Glutamatergic neuron (in vitro differentiated cells): ENCODE measurements around the gene RGCC. TPM values are rescaled to one million over a fixed set of nuclear protein-coding genes. Genes with fewer than 3 reads are reported as not detected.

Experiments used
- DNase-seq: peaks from one replicate; pipeline ENCODE4 v3.0.0; 2022
- H3K27ac Mint-ChIP-seq: one replicate; pipeline ENCODE4 v1.8.0; 2020; ENCODE audit warnings: mild to moderate bottlenecking, mixed read lengths, inconsistent platforms; ENCODE audit not compliant: unreplicated experiment
- H3K27me3 Mint-ChIP-seq: one replicate; pipeline ENCODE4 v1.8.0; 2020; ENCODE audit warnings: mild to moderate bottlenecking, moderate library complexity, mixed read lengths, inconsistent platforms; ENCODE audit not compliant: unreplicated experiment
- H3K36me3 Mint-ChIP-seq: one replicate; pipeline ENCODE4 v1.8.0; 2020; ENCODE audit warnings: mild to moderate bottlenecking, mixed read lengths, inconsistent platforms; ENCODE audit not compliant: unreplicated experiment
- H3K4me1 Mint-ChIP-seq: one replicate; pipeline ENCODE4 v1.8.0; 2020; ENCODE audit warnings: mild to moderate bottlenecking, low read depth, mixed read lengths, inconsistent platforms; ENCODE audit not compliant: unreplicated experiment
- H3K4me3 Mint-ChIP-seq: one replicate; pipeline ENCODE4 v1.8.0; 2020; ENCODE audit warnings: mild to moderate bottlenecking, mixed read lengths, inconsistent platforms; ENCODE audit not compliant: unreplicated experiment
- H3K9me3 Mint-ChIP-seq: one replicate; pipeline ENCODE4 v1.8.0; 2020; ENCODE audit warnings: mild to moderate bottlenecking, moderate library complexity, mixed read lengths, inconsistent platforms; ENCODE audit not compliant: unreplicated experiment
- long read RNA-seq: library from polyadenylated mRNA; unstranded; transcript quantifications from one replicate; pipeline ENCODE4 v2.0.0, GENCODE V29; 2020; ENCODE audit not compliant: unreplicated experiment
- total RNA-seq: library from RNA; stranded (reverse); fragmentation: NEBNext Ultra II Directional; extraction: Animal tissue kit (Norgen Biotek cat#: 25700); gene quantifications from one replicate; pipeline ENCODE4 v1.2.1, GENCODE V29; 2021; ENCODE audit not compliant: unreplicated experiment
- TF ChIP-seq, protein P1 (sequence below): fragments of 200-600 bp; sonication (generic); IDR thresholded peaks from one replicate; pipeline ENCODE4 v1.5.0; 2021; ENCODE audit not compliant: partially characterized antibody, unreplicated experiment

Gene RGCC, protein sequence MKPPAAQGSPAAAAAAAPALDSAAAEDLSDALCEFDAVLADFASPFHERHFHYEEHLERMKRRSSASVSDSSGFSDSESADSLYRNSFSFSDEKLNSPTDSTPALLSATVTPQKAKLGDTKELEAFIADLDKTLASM
- not detected for total RNA-seq
- long read RNA-seq = 0 reads

DNA sequence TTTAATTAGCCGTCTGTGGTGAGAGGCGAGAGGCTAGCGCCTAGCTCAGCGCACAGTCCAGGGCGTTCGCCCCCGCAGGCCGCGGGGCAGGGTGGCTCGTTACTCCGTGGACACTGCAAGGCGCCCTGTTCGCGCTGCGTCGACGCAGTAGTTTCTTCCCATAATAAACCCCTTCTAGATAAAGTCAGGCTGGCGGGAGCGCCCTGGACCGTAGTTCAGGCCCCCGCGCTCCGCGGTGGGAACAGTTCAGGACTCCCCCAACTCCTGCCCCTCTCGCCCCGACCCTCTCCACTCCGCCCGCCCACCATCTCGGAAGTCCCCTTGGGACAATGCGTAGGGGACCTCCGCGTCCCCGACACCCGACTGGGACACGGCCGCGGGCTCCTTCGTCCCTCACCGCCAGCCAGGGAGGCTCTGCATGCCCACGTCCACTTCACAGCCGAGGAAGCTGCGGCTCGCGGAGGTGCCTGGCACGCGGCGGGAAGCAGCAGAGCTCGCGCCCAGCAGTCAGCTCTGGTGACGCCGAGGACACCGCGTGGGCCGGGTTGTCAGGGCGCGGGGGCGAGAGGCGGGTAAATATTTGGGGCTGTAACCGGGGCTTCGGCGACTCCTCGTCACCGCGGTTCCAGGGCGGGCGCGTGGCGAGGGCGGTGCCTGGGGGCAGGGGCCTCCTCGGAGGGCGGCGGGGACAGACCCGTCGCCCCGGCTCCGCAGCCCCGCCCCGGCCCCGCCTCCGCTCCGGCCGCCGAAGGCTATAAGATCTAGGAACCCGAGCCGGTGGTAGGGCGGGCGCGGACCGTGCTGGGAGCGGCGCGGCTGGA, at the start of gene RGCC:
Gene RGCC, plus strand, starts transcription at position 783 of the 821 bp plus-strand sequence. CDS start 158 bp downstream, outside the sequence.
- Mint-ChIP-seq H3K36me3 (no peaks in the 10 kb centered on the region), H3K4me3 (peak within 1 kb of the TSS; percentile 64), H3K4me1 (no peaks in the 10 kb centered on the region), H3K27me3 (peaks cover 21% of the 10 kb centered on the region), H3K9me3 (no peaks in the 10 kb centered on the region), H3K27ac (no peak within 1 kb of the TSS)
- TF ChIP-seq, protein P1, sequence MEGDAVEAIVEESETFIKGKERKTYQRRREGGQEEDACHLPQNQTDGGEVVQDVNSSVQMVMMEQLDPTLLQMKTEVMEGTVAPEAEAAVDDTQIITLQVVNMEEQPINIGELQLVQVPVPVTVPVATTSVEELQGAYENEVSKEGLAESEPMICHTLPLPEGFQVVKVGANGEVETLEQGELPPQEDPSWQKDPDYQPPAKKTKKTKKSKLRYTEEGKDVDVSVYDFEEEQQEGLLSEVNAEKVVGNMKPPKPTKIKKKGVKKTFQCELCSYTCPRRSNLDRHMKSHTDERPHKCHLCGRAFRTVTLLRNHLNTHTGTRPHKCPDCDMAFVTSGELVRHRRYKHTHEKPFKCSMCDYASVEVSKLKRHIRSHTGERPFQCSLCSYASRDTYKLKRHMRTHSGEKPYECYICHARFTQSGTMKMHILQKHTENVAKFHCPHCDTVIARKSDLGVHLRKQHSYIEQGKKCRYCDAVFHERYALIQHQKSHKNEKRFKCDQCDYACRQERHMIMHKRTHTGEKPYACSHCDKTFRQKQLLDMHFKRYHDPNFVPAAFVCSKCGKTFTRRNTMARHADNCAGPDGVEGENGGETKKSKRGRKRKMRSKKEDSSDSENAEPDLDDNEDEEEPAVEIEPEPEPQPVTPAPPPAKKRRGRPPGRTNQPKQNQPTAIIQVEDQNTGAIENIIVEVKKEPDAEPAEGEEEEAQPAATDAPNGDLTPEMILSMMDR = no peak
- peak; percentile 77 for DNase-seq

DNA sequence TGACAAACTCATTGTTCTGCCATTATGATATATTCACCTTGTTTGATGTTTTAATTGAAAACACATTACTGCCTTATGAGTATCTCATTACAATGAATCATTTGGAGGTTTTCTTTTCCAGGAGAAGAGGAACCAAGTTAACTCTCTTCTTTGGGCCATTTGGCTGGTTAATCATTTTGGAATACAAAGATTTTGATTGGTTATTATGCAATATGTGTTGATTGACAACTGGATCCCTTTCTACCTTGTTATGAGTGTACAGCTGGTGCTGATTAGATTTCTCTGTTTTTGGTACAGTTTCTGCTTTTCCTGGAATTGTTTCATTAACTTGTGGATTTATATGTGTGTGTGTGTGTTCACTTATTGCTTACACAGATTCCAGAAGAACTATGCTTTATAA, 49.2 kb upstream of the RGCC start:
- H3K4me1 Mint-ChIP-seq = peaks cover 4% of the 10 kb centered on the region
- H3K36me3 Mint-ChIP-seq = no peaks in the 10 kb centered on the region
- no peaks in the 10 kb centered on the region for H3K27me3 Mint-ChIP-seq
- H3K4me3 Mint-ChIP-seq = no peak overlapping the region
- H3K27ac Mint-ChIP-seq = no peak overlapping the region
- DNase-seq = no peak
- no peaks in the 10 kb centered on the region for H3K9me3 Mint-ChIP-seq
- TF ChIP-seq, protein P1 = no peak

DNA sequence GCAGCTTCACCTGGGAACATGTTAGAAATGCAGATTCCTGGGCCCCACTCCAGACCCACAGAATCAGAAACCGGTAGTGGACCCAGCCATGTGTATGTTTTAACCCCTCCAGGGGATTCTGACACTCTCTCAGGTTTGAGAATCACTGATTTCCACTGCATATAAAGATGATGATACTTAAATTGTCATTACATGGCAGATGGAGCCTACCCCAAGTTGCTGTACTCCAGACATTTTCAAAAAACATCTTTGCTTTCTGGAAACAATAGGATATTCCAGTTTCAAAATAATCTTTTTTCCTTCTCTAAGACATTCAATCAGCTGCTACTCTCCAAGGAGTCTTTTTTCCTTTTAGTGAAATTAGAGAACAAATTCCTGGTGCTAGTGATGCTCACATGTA, 48.6 kb upstream of the RGCC start:
- peaks cover 4% of the 10 kb centered on the region for H3K4me1 Mint-ChIP-seq

DNA sequence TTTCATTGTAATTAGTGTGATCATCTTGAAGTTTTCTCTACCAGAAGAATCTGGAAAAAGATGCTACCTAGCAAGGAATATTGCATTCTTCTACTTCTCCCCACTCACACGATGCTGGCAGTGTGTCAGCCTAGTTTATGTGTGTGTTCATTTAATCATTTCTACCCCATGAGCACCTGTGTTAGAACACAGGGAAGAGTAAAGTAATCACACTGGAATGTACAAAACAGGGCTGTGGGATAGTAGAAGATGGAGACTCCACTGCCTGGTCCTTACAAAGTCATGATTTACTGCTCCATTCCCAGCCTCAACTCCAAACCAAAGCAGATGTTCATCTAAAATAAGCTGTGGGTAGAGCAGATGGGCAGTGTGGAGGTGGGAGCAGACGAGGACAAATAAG, 47.7 kb upstream of the RGCC start:
- H3K27me3 Mint-ChIP-seq = no peaks in the 10 kb centered on the region
- no peaks in the 10 kb centered on the region for H3K36me3 Mint-ChIP-seq
- TF ChIP-seq, protein P1 = no peak
- H3K27ac Mint-ChIP-seq = no peak overlapping the region
- no peak for DNase-seq
- no peaks in the 10 kb centered on the region for H3K9me3 Mint-ChIP-seq
- H3K4me1 Mint-ChIP-seq = peaks cover 4% of the 10 kb centered on the region
- no peak overlapping the region for H3K4me3 Mint-ChIP-seq

More for the DNA sequence above, 48.6 kb upstream of the RGCC start:
- no peak overlapping the region for H3K27ac Mint-ChIP-seq
- TF ChIP-seq, protein P1 = no peak
- no peak overlapping the region for H3K4me3 Mint-ChIP-seq
- no peaks in the 10 kb centered on the region for H3K36me3 Mint-ChIP-seq
- H3K9me3 Mint-ChIP-seq = no peaks in the 10 kb centered on the region
- DNase-seq = no peak
- no peaks in the 10 kb centered on the region for H3K27me3 Mint-ChIP-seq

DNA sequence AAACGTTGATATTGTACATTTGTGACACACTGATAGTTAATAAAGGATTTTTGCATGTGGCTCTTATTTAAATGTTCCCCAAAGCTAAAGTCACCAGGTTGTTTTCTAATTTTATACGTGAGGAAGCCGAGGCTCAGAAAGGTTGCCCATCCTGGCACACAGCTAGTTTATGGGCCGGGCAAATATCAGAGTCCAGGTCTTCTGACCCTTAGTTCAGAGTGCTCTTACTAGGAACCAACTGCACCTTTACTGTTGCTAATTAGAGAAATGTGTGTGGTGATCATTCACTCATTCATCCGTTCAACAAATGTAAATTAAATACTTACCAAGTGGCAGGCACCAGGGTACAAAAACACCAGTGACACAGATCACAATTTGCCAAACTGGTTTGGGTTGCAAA, 46.3 kb upstream of the RGCC start:
- DNase-seq = no peak
- no peaks in the 10 kb centered on the region for H3K27me3 Mint-ChIP-seq
- TF ChIP-seq, protein P1 = no peak
- no peak overlapping the region for H3K27ac Mint-ChIP-seq
- no peaks in the 10 kb centered on the region for H3K9me3 Mint-ChIP-seq
- no peaks in the 10 kb centered on the region for H3K36me3 Mint-ChIP-seq
- no peak overlapping the region for H3K4me3 Mint-ChIP-seq
- H3K4me1 Mint-ChIP-seq = peaks cover 4% of the 10 kb centered on the region
